GM19193 (cell line): ENCODE data around the gene IQGAP2.

Source experiments
- POLR2A ChIP-seq: IDR thresholded peaks from 4 replicates; pipeline ENCODE4 v1.6.1; 2011; ENCODE audit not compliant: insufficient read depth, insufficient read length; ENCODE audit errors: extremely low read depth

Gene IQGAP2

GRCh38 chr5:76716456-76717157 lies 313.5 kb downstream of the IQGAP2 start:
- no peak for TF ChIP-seq POLR2A

GRCh38 chr5:76717222-76718083 lies 314.4 kb downstream of the IQGAP2 start:
- TF ChIP-seq POLR2A: no peak

- TF ChIP-seq POLR2A: no peak
These were observed 315.3 kb downstream of the IQGAP2 start for GRCh38 chr5:76718381-76718832.

GRCh38 chr5:76718880-76719279 lies 315.8 kb downstream of the IQGAP2 start:
- no peak for TF ChIP-seq POLR2A

GRCh38 chr5:76720988-76721569 lies 318.0 kb downstream of the IQGAP2 start:
- no peak for TF ChIP-seq POLR2A

GRCh38 chr5:76723266-76723665 lies 320.2 kb downstream of the IQGAP2 start:
- TF ChIP-seq POLR2A: no peak

GRCh38 chr5:76723906-76724305 lies 320.8 kb downstream of the IQGAP2 start:
- TF ChIP-seq POLR2A: no peak

GRCh38 chr5:76724871-76725270 lies 321.8 kb downstream of the IQGAP2 start:
- no peak for TF ChIP-seq POLR2A

GRCh38 chr5:76728965-76729364 lies 325.9 kb downstream of the IQGAP2 start:
- no peak for TF ChIP-seq POLR2A

- TF ChIP-seq POLR2A: no peak
These were observed 326.5 kb downstream of the IQGAP2 start for GRCh38 chr5:76729373-76730290.

- TF ChIP-seq POLR2A: no peak
These were observed 329.4 kb downstream of the IQGAP2 start for GRCh38 chr5:76732405-76733048.

GRCh38 chr5:76733049-76733417 lies 329.9 kb downstream of the IQGAP2 start:
- no peak for TF ChIP-seq POLR2A

- no peak for TF ChIP-seq POLR2A
These were observed 332.9 kb downstream of the IQGAP2 start for GRCh38 chr5:76735762-76736545.
